Keratinocyte (primary cell): ENCODE measurements around the gene RNPC3. TPM values are rescaled to one million over a fixed set of nuclear protein-coding genes. Genes with fewer than 3 reads are reported as not detected.

Experiments
- polyA plus RNA-seq, 5 experiments: library from polyadenylated mRNA; depleted of rRNA in 3 of 5; stranded (reverse) in 3 of 5; stranded (forward) in 1 of 5; unstranded in 1 of 5; fragments of >200 nt; gene quantifications; 1 replicate in 1 of 5; 2 replicates in 3 of 5; 3 replicates in 1 of 5; pipeline versions ENCODE4 v1.2.1 to v1.2.3, GENCODE V29; 2011 to 2012; ENCODE audit warnings: missing spikeins in 2 of 5, low read depth in 1 of 5, low replicate concordance in 1 of 5

RNPC3 gene
- polyA plus RNA-seq, 1 donor (not counting 4 experiments of a cell fraction or from before 2014, with no cell fraction given), result 19.6 TPM

Other genes starting within 250 kb of the RNPC3 start
- gene AMY2B, start 45.9 kb downstream of the RNPC3 start, polyA plus RNA-seq, result 1.7 to 11.0 TPM (median 9.9 TPM) in 3 replicates
- not detected in 3 replicates for gene AMY2A, start 91.7 kb downstream of the RNPC3 start, polyA plus RNA-seq
- not detected in 3 replicates for gene AMY1A, start 130.1 kb downstream of the RNPC3 start, polyA plus RNA-seq
- not detected in 3 replicates for gene AMY1B, start 170.5 kb downstream of the RNPC3 start, polyA plus RNA-seq
- gene AMY1C, start 224.2 kb downstream of the RNPC3 start, polyA plus RNA-seq, result not detected in 3 replicates